HepG2 (cell line): Measurements from ENCODE around the gene SLC25A51. TPM values are rescaled to one million over a fixed set of nuclear protein-coding genes. Genes with fewer than 3 reads are reported as not detected.
A peak's percentile ranks its signal among the peaks of the same experiment; 100 is the strongest.

Experiments used
- E2F1 ChIP-seq: sonication (generic); formaldehyde crosslinking; IDR thresholded peaks from 2 replicates; pipeline ENCODE4 v1.5.0; 2020; ENCODE audit warnings: missing genetic modification reagents
- ELF1 ChIP-seq: sonication (generic); formaldehyde crosslinking; IDR thresholded peaks from 2 replicates; pipeline ENCODE4 v1.4.0; 2020; ENCODE audit warnings: missing genetic modification reagents
- ERF ChIP-seq: IDR thresholded peaks from 2 replicates; pipeline ENCODE4 v1.6.1; 2018; ENCODE audit warnings: missing biosample characterization, missing genetic modification reagents
- ETV6 ChIP-seq: sonication (generic); formaldehyde crosslinking; conservative IDR thresholded peaks from 2 replicates; pipeline ENCODE4 v1.4.0; 2020; ENCODE audit warnings: missing genetic modification reagents
- HOXA7 ChIP-seq: sonication (generic); formaldehyde crosslinking; IDR thresholded peaks from 2 replicates; pipeline ENCODE4 v1.8.1; 2022; ENCODE audit warnings: mild to moderate bottlenecking, missing genetic modification reagents, moderate library complexity
- JDP2 ChIP-seq: sonication (generic); formaldehyde crosslinking; IDR thresholded peaks from 2 replicates; pipeline ENCODE4 v1.8.1; 2022; ENCODE audit warnings: missing genetic modification reagents, borderline replicate concordance
- MEIS1 ChIP-seq: sonication (generic); formaldehyde crosslinking; IDR thresholded peaks from 2 replicates; pipeline ENCODE4 v1.9.0; 2021; ENCODE audit warnings: mild to moderate bottlenecking, missing genetic modification reagents, moderate library complexity, borderline replicate concordance
- MTERF4 ChIP-seq: sonication (generic); formaldehyde crosslinking; IDR thresholded peaks from 2 replicates; pipeline ENCODE4 v1.8.0; 2023; ENCODE audit warnings: mild to moderate bottlenecking, missing genetic modification reagents
- NFYC ChIP-seq: IDR thresholded peaks from 2 replicates; pipeline ENCODE4 v1.6.1; 2016; ENCODE audit warnings: missing genetic modification reagents, missing compliant biosample characterization
- PRDM15 ChIP-seq: sonication (generic); formaldehyde crosslinking; IDR thresholded peaks from 2 replicates; pipeline ENCODE4 v1.4.0; 2020; ENCODE audit warnings: missing genetic modification reagents
- SIX4 ChIP-seq: sonication (generic); formaldehyde crosslinking; IDR thresholded peaks from 2 replicates; pipeline ENCODE4 v1.4.0; 2020; ENCODE audit warnings: missing genetic modification reagents
- TRIM24 ChIP-seq: sonication (generic); formaldehyde crosslinking; IDR thresholded peaks from 2 replicates; pipeline ENCODE4 v1.8.0; 2022; ENCODE audit warnings: mild to moderate bottlenecking, missing genetic modification reagents
- U2AF1 ChIP-seq: fragments of 200-400 bp; formaldehyde crosslinking; optimal IDR thresholded peaks from 2 replicates; pipeline ENCODE3; 2017; ENCODE audit warnings: mild to moderate bottlenecking, low read depth, low read length
- ZFY ChIP-seq: sonication (generic); formaldehyde crosslinking; IDR thresholded peaks from 2 replicates; pipeline ENCODE4 v1.4.0; 2020; ENCODE audit warnings: missing genetic modification reagents
- ZNF264 ChIP-seq: sonication (generic); formaldehyde crosslinking; IDR thresholded peaks from 2 replicates; pipeline ENCODE4 v1.4.0; 2020; ENCODE audit warnings: missing genetic modification reagents
- ZNF432 ChIP-seq: sonication (generic); formaldehyde crosslinking; IDR thresholded peaks from 2 replicates; pipeline ENCODE4 v1.5.0; 2020; ENCODE audit warnings: missing genetic modification reagents, mild to moderate bottlenecking, borderline replicate concordance
- ZSCAN12 ChIP-seq: sonication (generic); formaldehyde crosslinking; IDR thresholded peaks from 2 replicates; pipeline ENCODE4 v1.9.0; 2021; ENCODE audit warnings: mild to moderate bottlenecking, missing genetic modification reagents
- polyA plus RNA-seq, 8 experiments: library from polyadenylated mRNA; depleted of rRNA in 3 of 8; stranded (reverse) in 7 of 8; unstranded in 1 of 8; fragments of >200 nt; fragmentation: Illumina TruSeq in 4 of 8; extraction: Trizol in 4 of 8; gene quantifications; 2 replicates each; pipeline versions ENCODE4 v1.2.1 to v1.2.3, GENCODE V29; 2011 to 2016; ENCODE audit warnings: low read depth in 4 of 8, missing spikeins in 1 of 8, mixed read lengths in 1 of 8; ENCODE audit not compliant: insufficient read depth in 1 of 8
- total RNA-seq, 5 experiments: library from RNA; depleted of rRNA; stranded (reverse); fragments of >200 nt; fragmentation: Illumina TruSeq; extraction: Trizol; gene quantifications; 2 replicates each; pipeline ENCODE4 v1.2.3, GENCODE V29; 2016; ENCODE audit warnings: low read depth in 1 of 5
- TF ChIP-seq, protein P1 (sequence below): sonication (generic); formaldehyde crosslinking; IDR thresholded peaks from 2 replicates; pipeline ENCODE4 v1.5.0; 2020; ENCODE audit warnings: mild to moderate bottlenecking, missing genetic modification reagents, borderline replicate concordance
- TF ChIP-seq, protein P2 (sequence below): sonication (generic); formaldehyde crosslinking; IDR thresholded peaks from 2 replicates; pipeline ENCODE4 v1.5.0; 2020; ENCODE audit warnings: missing genetic modification reagents, mild to moderate bottlenecking, borderline replicate concordance
- TF ChIP-seq, protein P3 (sequence below): sonication (generic); formaldehyde crosslinking; IDR thresholded peaks from 2 replicates; pipeline ENCODE4 v1.4.0; 2020; ENCODE audit warnings: missing genetic modification reagents

SLC25A51 gene
- total and polyA plus RNA-seq, 2 of the 13 experiments (the other 11 are each of a cell fraction or from before 2014, with no cell fraction given), result 14.6 to 37.7 TPM

GRCh38 chr9:37913480-37914153, 9.7 kb upstream of the SLC25A51 start (continued):
- TF ChIP-seq NFYC, result no peak
- 0 out of 2 replicates have a peak, but pooled peaks have one; percentile 13 for TF ChIP-seq ELF1 (CRISPR knock-in tag)
- TF ChIP-seq, protein P1, sequence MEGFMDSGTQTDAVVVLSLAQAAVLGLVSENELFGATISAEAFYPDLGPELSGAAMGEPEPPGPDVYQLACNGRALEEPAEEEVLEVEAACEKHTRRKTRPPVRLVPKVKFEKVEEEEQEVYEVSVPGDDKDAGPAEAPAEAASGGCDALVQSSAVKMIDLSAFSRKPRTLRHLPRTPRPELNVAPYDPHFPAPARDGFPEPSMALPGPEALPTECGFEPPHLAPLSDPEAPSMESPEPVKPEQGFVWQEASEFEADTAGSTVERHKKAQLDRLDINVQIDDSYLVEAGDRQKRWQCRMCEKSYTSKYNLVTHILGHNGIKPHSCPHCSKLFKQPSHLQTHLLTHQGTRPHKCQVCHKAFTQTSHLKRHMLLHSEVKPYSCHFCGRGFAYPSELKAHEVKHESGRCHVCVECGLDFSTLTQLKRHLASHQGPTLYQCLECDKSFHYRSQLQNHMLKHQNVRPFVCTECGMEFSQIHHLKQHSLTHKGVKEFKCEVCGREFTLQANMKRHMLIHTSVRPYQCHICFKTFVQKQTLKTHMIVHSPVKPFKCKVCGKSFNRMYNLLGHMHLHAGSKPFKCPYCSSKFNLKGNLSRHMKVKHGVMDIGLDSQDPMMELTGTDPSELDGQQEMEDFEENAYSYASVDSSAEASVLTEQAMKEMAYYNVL (CRISPR knock-in tag), result no peak
- TF ChIP-seq ETV6, result no peak; the same call in 1 of the 2 replicates
- TF ChIP-seq ZNF264 (CRISPR knock-in tag), result no peak
- no peak for TF ChIP-seq MTERF4 (CRISPR knock-in tag)
- no peak for TF ChIP-seq E2F1 (CRISPR knock-in tag)
- no peak for TF ChIP-seq HOXA7
- no peak for TF ChIP-seq MEIS1 (CRISPR knock-in tag)
- TF ChIP-seq, protein P2, sequence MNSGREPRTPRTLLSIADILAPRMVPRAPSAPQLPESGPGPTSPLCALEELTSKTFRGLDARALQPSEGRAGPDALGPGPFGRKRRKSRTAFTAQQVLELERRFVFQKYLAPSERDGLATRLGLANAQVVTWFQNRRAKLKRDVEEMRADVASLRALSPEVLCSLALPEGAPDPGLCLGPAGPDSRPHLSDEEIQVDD (CRISPR knock-in tag), result no peak
- no peak for TF ChIP-seq ZNF432 (CRISPR knock-in tag)
- no peak for TF ChIP-seq ZFY
- peak; percentile 47; the same call in 1 of the 2 replicates for TF ChIP-seq ERF (CRISPR knock-in tag)
- no peak for TF ChIP-seq ZSCAN12 (CRISPR knock-in tag)
- no peak for TF ChIP-seq JDP2 (CRISPR knock-in tag)
- TF ChIP-seq SIX4, result no peak
- no peak for TF ChIP-seq PRDM15
- TF ChIP-seq TRIM24 (CRISPR knock-in tag), result no peak
- TF ChIP-seq U2AF1, result no peak
- TF ChIP-seq, protein P3, sequence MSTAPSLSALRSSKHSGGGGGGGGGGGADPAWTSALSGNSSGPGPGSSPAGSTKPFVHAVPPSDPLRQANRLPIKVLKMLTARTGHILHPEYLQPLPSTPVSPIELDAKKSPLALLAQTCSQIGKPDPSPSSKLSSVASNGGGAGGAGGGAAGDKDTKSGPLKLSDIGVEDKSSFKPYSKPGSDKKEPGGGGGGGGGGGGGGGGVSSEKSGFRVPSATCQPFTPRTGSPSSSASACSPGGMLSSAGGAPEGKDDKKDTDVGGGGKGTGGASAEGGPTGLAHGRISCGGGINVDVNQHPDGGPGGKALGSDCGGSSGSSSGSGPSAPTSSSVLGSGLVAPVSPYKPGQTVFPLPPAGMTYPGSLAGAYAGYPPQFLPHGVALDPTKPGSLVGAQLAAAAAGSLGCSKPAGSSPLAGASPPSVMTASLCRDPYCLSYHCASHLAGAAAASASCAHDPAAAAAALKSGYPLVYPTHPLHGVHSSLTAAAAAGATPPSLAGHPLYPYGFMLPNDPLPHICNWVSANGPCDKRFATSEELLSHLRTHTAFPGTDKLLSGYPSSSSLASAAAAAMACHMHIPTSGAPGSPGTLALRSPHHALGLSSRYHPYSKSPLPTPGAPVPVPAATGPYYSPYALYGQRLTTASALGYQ (CRISPR knock-in tag), result no peak
